Measurements from ENCODE around the gene GRWD1.

GRWD1 gene

GRCh38 chr19:48498595-48499311 lies 53.0 kb downstream of the GRWD1 start:
- no peak for DNase-seq

GRCh38 chr19:48499316-48500090 lies 53.7 kb downstream of the GRWD1 start:
- DNase-seq, result no peak

GRCh38 chr19:48500830-48501493 lies 55.2 kb downstream of the GRWD1 start:
- no peak for DNase-seq

GRCh38 chr19:48501494-48502349 lies 55.9 kb downstream of the GRWD1 start:
- DNase-seq, result peak; percentile 59

GRCh38 chr19:48502350-48503018 lies 56.7 kb downstream of the GRWD1 start:
- DNase-seq, result no peak

GRCh38 chr19:48506138-48506733 lies 60.5 kb downstream of the GRWD1 start:
- peak; percentile 61 for DNase-seq

Measured in activated CD4-positive, alpha-beta T cell treated with anti-CD3 and anti-CD28 coated beads, Interleukin-2, amount 50 U/mL, for 16 hours (primary cell).